Lower leg skin (tissue), 3 donors: ENCODE measurements around the gene PARP15.

Experiments used
- POLR2A ChIP-seq, 2 donors: fragments of 450-650 bp; IDR thresholded peaks; one replicate each; pipeline ENCODE4 v1.6.1; 2016 to 2017; ENCODE audit warnings: antibody characterized with exemption in 2 of 2, mild to moderate bottlenecking in 1 of 2, moderate library complexity in 1 of 2
- TF ChIP-seq, protein P1 (sequence below), 3 donors: fragments of 450-650 bp; IDR thresholded peaks; one replicate each; pipeline ENCODE4 v1.5.1; 2016; ENCODE audit warnings: antibody characterized with exemption in 3 of 3, mild to moderate bottlenecking in 3 of 3, moderate library complexity in 2 of 3

DNA sequence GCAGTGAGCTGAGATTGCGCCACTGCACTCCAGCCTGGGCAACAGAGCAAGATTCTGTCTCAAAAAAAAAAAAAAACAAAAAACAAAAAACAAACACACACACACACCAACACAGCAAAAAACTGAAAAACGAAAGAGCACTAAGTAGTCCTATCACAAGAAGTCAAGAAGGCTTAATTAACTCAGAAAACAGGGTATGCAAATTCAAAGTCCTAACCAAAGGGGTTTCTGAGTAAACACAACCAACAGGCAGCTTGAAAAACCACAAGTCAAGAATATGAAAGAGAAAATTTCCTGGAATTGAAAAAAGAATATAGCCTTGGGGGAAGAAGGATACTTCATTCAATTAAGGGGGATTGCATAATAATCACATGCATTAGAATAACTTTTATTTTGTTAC, 65.5 kb downstream of the PARP15 start:
- TF ChIP-seq, protein P1, sequence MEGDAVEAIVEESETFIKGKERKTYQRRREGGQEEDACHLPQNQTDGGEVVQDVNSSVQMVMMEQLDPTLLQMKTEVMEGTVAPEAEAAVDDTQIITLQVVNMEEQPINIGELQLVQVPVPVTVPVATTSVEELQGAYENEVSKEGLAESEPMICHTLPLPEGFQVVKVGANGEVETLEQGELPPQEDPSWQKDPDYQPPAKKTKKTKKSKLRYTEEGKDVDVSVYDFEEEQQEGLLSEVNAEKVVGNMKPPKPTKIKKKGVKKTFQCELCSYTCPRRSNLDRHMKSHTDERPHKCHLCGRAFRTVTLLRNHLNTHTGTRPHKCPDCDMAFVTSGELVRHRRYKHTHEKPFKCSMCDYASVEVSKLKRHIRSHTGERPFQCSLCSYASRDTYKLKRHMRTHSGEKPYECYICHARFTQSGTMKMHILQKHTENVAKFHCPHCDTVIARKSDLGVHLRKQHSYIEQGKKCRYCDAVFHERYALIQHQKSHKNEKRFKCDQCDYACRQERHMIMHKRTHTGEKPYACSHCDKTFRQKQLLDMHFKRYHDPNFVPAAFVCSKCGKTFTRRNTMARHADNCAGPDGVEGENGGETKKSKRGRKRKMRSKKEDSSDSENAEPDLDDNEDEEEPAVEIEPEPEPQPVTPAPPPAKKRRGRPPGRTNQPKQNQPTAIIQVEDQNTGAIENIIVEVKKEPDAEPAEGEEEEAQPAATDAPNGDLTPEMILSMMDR (IDR thresholded peaks at IDR 0.05): no peak
- no peak for TF ChIP-seq POLR2A (IDR thresholded peaks at IDR 0.05)
